Measurements from ENCODE around the gene CTIF.

CTIF gene

GRCh38 chr18:48840491-48840877, 301.7 kb downstream of the CTIF start:
- Histone ChIP-seq H3K9me2 (replicated peaks; ENCODE audit: insufficient read depth, low read length) (no peaks in the 10 kb centered on the region), H3K27me3 (replicated peaks; ENCODE audit: insufficient read depth, low read length) (no peaks in the 10 kb centered on the region), H3K27ac (ENCODE audit: low read length) (no peak overlapping the region), H3K79me2 (ENCODE audit: low read length) (no peaks in the 10 kb centered on the region), H3K4me1 (ENCODE audit: low read length) (peaks cover 3% of the 10 kb centered on the region), H4K20me1 (ENCODE audit: insufficient read depth, low read length) (no peaks in the 10 kb centered on the region), H3F3A (ENCODE audit: insufficient read depth, low read length) (no peaks in the 10 kb centered on the region), H3K9me3 (replicated peaks; ENCODE audit: insufficient read depth, low read length) (no peaks in the 10 kb centered on the region), H3K4me2 (ENCODE audit: low read depth, low read length) (no peak overlapping the region), H2AFZ (ENCODE audit: low read length) (no peak overlapping the region), H3K4me3 (ENCODE audit: low read length) (no peak overlapping the region), H3K9ac (ENCODE audit: low read length) (no peak overlapping the region), H3K36me3 (replicated peaks; ENCODE audit: insufficient read depth, low read length) (no peaks in the 10 kb centered on the region)
- TF ChIP-seq EZH2 (optimal IDR thresholded peaks at IDR 0.05; ENCODE audit: low read depth, low read length) (no peak), CTCF (IDR thresholded peaks at IDR 0.05; ENCODE audit: low read length) (no peak), EZH2phosphoT487 (IDR thresholded peaks at IDR 0.05; ENCODE audit: low read length) (no peak)
- no peak for DNase-seq

- DNase-seq: no peak
- no peaks in the 10 kb centered on the region for H3K4me1 ChIP-seq (ENCODE audit: low read length)
- H3K27ac ChIP-seq (ENCODE audit: low read length): no peak overlapping the region
- H3K4me3 ChIP-seq (ENCODE audit: low read length): no peak overlapping the region
- no peaks in the 10 kb centered on the region for H3K36me3 ChIP-seq (replicated peaks; ENCODE audit: insufficient read depth, low read length)
- H3K4me2 ChIP-seq (ENCODE audit: low read depth, low read length): no peak overlapping the region
- no peak overlapping the region for H3K9ac ChIP-seq (ENCODE audit: low read length)
- H3K9me3 ChIP-seq (replicated peaks; ENCODE audit: insufficient read depth, low read length): no peaks in the 10 kb centered on the region
- H3K9me2 ChIP-seq (replicated peaks; ENCODE audit: insufficient read depth, low read length): no peaks in the 10 kb centered on the region
- TF ChIP-seq EZH2 (optimal IDR thresholded peaks at IDR 0.05; ENCODE audit: low read depth, low read length) (no peak), CTCF (IDR thresholded peaks at IDR 0.05; ENCODE audit: low read length) (no peak), EZH2phosphoT487 (IDR thresholded peaks at IDR 0.05; ENCODE audit: low read length) (no peak)
- no peaks in the 10 kb centered on the region for H3K79me2 ChIP-seq (ENCODE audit: low read length)
- no peaks in the 10 kb centered on the region for H3F3A ChIP-seq (ENCODE audit: insufficient read depth, low read length)
- no peaks in the 10 kb centered on the region for H3K27me3 ChIP-seq (replicated peaks; ENCODE audit: insufficient read depth, low read length)
- no peaks in the 10 kb centered on the region for H4K20me1 ChIP-seq (ENCODE audit: insufficient read depth, low read length)
- H2AFZ ChIP-seq (ENCODE audit: low read length): no peak overlapping the region
These were observed 302.8 kb downstream of the CTIF start for GRCh38 chr18:48841381-48842258.

GRCh38 chr18:48842259-48843061, 303.6 kb downstream of the CTIF start:
- H3K27ac ChIP-seq (ENCODE audit: low read length): no peak overlapping the region
- TF ChIP-seq EZH2phosphoT487 (IDR thresholded peaks at IDR 0.05; ENCODE audit: low read length): no peak
- no peak for TF ChIP-seq CTCF (IDR thresholded peaks at IDR 0.05; ENCODE audit: low read length)
- TF ChIP-seq EZH2 (optimal IDR thresholded peaks at IDR 0.05; ENCODE audit: low read depth, low read length): no peak
- H3K4me3 ChIP-seq (ENCODE audit: low read length): no peak overlapping the region
- no peak for DNase-seq
- no peak overlapping the region for H3K4me2 ChIP-seq (ENCODE audit: low read depth, low read length)
- no peaks in the 10 kb centered on the region for H4K20me1 ChIP-seq (ENCODE audit: insufficient read depth, low read length)
- no peaks in the 10 kb centered on the region for H3F3A ChIP-seq (ENCODE audit: insufficient read depth, low read length)
- H2AFZ ChIP-seq (ENCODE audit: low read length): no peak overlapping the region
- no peak overlapping the region for H3K9ac ChIP-seq (ENCODE audit: low read length)
- no peaks in the 10 kb centered on the region for H3K9me2 ChIP-seq (replicated peaks; ENCODE audit: insufficient read depth, low read length)
- H3K27me3 ChIP-seq (replicated peaks; ENCODE audit: insufficient read depth, low read length): no peaks in the 10 kb centered on the region
- no peaks in the 10 kb centered on the region for H3K36me3 ChIP-seq (replicated peaks; ENCODE audit: insufficient read depth, low read length)
- H3K4me1 ChIP-seq (ENCODE audit: low read length): no peaks in the 10 kb centered on the region
- no peaks in the 10 kb centered on the region for H3K9me3 ChIP-seq (replicated peaks; ENCODE audit: insufficient read depth, low read length)
- H3K79me2 ChIP-seq (ENCODE audit: low read length): no peaks in the 10 kb centered on the region

Data from MM.1S (cell line).